HG02763 (cell line): ENCODE data around the gene ARHGEF16.

Experiments
- ATAC-seq: cut with Tn5 transposase; IDR thresholded peaks from one replicate; pipeline ENCODE4 v1.9.1; 2021; ENCODE audit warnings: mild to moderate bottlenecking, moderate library complexity; ENCODE audit not compliant: unreplicated experiment

Gene ARHGEF16

DNA sequence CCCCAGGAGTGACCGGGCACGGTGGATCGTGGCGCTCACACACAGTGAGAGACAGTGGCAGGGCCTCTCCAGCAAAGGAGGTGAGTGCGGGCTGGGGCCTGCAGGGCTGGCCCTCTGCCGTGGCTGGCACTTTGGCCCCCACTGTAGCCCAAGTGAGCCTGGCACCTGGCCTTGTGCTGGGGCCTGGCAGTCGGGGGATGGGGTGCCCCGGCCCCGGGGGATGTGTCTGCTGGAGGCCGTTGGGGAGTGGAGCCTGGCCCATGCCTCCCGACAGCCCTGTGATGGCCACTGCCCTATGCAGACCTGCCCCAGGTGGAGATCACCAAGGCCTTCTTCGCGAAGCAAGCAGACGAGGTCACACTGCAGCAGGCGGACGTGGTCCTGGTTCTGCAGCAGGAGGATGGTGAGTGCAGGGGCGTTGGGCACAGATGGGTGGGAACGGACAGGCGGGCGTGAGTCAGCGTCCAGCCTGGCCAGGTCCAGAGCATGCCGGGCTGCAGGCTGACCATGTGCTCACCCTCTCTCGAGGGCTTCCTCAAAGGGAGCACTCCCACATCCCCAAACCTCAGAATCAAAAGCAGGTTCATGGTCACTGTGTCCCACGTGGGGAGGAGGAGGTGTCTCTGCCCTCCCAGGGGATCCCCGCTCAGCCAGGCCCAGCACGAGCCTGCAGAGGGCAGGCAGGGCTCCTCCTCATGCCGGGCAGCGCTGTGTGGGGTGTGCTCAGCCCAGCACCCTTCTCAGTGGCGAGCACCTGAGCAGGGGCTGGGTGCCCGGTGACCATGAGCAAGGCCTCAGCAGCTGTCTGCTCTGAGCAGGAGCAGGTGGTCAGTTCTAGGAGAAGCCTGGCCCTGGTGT is 25.3 kb downstream of the ARHGEF16 start:
- no peak for ATAC-seq

DNA sequence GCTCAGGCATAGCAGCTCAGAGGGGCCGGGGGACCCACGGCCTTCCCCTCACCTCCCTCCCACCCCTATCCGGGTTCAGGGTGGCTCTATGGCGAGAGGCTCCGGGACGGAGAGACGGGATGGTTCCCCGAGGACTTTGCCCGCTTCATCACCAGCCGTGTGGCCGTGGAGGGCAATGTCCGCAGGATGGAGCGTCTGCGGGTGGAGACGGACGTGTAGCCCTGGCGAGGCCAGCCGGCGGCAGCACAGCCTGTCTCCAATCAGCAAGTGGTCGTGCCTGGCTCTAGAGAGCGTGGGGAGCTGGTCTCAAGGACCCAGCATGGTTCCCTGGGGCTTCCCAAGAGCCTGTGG is 25.9 kb downstream of the ARHGEF16 start:
- ATAC-seq, result no peak

DNA sequence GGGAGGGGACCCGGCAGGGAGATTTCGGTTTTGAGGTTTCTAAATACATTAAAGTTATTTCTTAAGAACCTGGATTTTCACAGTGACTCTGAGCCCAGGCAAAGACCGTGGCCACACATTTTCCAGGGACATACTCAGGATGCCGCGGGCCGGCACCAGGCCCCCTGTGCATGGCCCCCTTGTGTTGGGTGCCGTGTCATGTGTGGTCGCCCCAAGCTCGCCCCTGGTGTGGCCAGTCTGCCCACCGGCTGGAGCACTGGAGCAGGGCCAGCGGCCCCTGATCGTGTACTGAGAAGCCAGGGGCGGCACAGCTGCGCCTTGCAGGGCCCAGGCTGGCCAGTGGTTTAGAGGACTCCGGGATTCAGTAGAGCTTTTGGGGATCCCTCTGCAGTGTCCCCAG is 26.6 kb downstream of the ARHGEF16 start:
- no peak for ATAC-seq

DNA sequence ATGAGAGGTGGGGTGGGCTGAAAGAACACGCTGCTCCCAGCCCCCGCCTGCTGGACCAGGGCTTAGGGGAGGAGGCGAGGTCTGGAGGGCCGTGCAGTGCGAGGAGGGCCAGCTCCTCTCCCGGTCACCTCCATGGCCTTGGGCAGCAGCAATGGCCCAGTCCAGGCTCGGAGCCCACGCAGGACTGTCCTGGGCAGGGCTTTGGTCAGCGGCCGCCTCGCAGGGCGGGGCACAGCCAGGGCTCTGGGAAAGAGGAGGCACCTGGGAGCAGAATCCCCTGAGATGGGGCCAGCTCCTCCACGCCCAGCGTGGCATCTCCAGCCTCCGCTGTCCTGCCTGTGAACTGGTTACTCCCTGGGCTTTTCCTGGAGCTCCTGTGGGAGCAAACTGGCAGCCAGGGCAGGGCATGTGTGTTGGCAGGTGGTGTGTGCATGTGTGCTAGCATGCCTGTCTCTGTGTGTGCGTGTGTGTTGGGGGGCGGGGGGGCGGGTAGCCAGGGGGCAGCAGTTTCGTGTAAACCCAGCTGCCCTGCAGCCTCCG is 27.4 kb downstream of the ARHGEF16 start:
- ATAC-seq, result no peak

DNA sequence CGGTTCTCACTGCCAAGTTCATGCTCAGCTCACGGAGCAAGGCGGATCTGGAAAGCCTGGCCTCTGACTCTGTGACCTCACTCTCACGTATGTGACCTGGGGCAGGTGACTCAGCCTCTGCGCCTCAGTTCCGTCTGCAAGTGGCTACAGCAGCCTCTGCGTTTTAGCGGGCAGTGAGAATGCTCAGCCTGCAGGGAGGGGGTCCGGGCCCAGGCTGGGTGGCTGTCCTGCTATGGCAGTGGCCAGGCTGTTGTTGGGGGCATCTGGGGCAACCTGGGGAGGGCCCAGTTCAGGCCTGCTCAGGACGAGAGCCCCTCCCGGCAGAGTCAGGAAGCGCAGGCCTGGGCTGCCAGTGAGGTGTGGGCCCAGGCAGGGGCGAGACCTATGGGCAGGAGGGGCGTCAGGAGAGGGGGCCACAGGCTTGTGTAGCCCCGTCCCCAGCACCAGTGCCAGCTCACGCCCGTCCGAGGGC is 27.9 kb downstream of the ARHGEF16 start:
- no peak for ATAC-seq

DNA sequence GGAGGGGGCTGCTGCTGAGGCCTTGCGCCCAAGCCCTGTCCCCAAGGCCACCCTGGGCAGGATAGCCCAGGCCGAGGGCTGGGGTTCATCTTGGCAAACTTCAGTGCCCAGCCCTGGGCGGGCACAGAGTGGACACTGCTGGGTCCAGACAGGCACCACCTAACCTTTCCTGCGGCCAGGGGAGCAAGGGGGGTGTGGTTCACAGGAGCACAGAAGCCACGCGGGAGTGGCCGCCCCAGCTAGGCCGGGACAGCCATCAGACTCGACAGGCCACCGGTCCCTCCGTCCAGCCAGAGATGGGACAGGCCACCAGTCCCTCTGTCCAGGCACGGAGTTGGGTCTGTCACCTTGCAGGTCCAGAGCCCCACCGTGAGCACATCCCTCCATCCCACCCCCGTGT is 28.9 kb downstream of the ARHGEF16 start:
- no peak for ATAC-seq

DNA sequence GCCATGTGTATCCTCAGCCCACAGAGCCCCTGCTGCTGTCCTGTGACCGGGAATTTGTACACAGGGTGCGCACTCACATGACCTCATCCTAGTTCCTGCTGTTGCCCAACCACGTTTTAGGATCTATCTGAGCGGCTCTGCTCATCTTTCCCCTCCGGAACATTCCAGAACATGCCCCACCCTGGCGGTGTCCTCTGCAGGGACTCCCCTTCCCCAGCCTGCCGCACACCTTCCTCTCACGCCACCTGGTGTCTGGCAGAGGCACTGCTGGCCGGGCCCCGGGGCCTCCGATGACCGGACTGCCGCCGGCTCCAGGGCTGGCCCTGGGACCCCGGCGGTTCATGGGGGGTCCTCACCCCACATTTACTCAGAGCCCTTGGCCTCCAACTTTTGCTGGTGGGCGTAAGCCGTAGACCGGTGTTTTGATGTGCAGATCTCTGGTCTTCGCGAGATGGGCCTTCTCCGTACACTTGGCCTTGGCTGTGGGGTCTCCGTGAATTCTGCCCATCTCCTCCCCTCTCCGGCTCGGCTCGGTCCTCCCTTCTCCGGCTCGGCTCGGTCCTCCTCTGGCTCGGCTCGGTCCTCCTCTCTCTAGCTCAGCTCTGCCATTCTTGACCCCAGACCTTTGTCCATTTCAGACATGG is 29.5 kb downstream of the ARHGEF16 start:
- no peak for ATAC-seq

DNA sequence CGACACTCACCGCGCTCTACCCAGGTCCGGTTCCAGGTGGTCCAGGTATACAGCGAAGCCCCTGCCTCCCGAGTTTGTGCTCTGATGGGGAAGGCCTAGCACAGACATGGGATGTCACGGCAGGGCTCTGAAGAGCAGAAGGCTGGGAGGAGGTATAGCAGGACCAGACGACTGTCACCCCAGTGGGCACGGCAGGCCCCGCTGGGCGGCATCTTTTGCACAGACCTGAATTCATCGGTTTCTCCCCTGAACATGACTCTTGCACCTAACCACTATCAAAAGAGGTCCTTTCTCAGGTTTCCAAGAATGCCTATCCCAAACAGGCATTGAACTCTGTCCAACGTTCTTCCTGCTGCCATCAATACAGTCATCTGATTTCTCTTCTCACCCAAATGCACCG is 30.6 kb downstream of the ARHGEF16 start:
- ATAC-seq, result no peak

DNA sequence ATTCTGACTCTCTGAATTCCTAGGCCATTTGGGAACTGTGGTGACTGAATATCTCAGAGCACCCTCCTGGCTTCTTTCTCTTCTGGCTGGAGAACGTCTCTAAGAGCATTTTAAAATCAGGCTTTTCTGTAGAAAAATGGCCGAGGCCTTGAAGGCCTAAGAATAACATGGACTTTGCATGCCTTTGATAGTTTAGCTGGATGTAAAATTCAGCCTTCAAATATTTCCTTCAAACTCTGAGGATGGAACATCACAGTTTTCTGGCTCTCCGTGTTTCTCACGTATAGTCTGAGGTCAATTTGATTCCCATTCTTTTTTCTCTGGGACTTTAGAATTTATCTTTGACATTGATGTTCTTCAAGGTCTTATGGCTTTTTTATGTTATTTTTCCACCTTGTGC is 34.0 kb downstream of the ARHGEF16 start:
- ATAC-seq, result no peak

DNA sequence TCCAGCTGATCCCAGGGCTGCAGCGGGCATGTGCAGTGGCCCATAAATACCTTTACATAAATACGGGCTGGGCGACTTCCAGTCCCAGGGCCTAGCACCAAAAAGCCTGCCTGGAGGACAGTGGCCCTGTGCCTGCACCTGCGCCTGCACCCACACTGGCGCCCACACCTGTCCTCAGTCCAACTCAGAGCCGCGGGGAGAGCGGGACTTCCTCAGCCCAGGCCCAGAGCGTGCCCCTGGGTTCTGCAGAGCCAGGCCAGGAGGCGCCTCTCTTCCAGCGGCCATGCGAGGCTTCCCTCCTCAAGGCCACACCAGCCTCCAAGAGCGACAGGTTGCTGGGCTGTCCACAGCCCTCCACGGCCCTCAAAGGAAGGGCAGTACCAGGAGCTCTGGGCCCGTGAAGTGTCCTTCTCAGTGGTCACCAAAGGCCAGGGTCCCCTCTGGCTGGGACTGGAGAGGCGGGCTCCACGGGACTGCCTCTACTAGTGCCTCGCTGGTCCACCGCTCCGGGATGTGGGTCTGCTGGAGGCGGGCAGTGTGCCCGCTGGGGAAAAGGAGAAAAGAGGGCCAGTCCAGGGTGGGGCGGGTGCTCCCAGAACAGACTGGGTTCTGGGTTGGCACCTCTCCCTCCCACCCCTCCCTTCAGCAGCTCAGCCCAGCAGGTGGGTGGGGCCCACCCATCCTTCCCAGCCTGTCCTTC is 35.7 kb downstream of the ARHGEF16 start:
- ATAC-seq, result no peak

DNA sequence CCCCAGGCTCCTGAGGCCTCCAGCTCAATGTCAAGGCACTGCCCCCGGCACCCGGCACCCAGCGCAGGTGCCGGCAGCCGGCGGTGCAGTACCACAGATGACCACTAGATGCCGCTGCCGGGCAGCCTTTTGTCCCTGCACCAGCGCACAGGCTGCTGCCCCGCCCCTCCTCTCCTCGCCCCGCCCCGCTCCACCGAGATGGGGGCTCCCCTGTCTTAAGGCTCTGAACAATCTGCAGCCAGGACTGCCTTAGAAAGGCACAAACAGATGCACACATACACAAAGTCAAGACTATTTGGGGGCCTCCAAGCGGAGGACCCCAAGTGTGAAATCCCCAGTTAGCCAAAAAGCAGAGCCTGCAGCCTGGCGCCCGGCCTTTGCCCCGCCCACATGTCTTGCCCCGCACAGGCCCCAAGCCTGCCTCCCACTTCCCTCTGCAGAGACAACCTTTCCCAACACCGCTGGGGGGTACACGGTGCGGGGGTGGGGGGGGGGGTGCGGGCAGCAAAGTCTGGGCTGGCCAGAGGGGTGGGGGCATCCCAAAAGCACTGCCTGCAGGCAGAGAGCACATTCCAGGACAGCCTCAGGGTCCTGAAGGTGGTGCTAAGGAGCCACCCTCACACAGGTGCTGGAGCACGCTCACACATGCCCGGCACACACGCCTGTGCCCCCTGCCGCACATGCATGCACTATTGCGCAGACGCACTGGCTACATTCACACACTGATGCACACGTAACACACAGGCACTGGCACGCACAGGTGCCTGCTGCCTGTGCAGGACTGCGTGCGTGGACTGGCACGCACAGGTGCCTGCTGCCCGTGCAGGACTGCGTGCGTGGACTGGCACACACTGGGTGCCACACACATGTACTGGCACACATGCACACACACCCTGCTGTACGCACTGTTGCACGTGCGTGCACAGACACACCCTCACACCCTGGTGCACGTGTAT is 37.1 kb downstream of the ARHGEF16 start:
- no peak for ATAC-seq

DNA sequence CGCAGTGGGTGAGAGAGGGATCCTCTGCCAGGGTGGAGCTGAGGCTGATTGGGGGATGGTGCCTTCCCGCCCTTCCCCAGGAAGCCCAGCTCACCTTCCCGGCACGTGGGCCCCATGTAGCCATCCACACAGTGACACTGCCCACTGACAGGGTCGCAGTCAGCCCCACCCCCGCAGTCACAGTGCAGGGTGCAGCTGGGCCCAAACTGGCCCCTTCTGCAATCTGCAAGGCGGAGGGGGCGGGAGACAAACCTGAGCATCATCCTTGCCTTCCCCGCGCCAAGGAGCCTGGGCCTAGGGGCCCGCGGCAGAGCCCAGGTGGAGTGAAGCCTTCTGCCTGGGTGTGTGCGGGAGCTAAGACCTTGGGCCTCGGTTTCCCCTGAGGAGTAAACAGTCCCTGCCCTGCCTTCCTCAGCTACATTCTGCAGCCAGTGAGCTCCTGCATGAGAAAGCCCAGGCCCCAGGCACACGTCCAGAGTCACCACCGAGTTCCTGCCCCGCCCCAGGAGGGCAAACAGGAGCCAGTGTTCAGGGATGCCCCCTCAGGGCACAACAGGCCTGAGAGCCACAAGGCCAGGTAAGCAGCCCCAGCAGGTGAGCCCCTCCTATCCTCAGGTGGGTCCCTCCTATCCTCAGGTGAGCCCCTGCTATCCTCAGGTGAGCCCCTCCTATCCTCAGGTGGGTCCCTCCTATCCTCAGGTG is 38.2 kb downstream of the ARHGEF16 start:
- no peak for ATAC-seq

DNA sequence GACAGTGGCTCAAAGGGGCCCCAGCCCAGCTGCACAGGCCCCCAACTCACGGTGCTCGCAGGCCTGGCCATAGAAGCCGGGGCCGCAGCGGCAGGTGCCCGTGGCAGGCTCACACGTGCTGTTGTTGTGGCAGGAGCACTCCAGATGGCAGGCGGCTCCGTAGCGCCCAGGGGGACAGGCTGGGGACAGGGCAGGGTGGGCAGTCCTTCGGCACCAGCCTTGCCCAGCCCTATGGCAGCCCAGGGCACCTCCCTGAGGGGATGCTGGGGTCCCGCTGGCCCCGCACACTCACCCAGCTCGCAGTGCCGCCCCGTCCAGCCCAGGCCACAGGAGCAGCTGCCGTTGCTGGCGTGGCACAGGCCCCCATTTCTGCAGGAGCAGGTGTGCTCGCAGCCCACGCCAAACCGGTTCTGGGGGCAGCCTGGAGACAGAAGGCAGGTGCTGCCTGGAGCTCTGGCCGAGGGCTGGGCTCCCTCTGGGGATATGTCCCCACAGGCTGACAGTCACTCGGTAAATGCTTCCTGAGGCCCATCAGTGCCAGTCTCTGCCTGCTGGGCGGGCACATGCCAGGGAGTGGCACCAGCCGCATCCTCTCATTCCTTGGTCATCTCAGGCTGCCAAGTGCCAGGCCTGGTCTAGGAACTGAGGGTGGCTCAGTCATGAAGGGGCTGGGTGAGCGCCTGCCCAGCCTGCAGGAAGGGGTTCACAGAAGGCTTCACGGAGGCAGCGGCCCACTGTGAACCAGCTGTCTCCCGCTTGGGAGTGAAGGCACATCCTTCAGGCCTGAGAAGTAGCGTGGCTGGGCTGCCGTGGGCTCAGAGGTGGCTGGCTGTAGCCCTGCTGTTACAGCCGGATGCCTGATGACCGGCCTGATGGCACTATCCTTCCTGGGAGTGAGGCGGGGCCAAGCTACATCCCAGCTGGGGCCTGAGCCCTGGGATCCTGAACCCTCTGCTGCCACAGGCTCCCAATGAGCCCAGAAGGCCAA is 40.1 kb downstream of the ARHGEF16 start:
- no peak for ATAC-seq

DNA sequence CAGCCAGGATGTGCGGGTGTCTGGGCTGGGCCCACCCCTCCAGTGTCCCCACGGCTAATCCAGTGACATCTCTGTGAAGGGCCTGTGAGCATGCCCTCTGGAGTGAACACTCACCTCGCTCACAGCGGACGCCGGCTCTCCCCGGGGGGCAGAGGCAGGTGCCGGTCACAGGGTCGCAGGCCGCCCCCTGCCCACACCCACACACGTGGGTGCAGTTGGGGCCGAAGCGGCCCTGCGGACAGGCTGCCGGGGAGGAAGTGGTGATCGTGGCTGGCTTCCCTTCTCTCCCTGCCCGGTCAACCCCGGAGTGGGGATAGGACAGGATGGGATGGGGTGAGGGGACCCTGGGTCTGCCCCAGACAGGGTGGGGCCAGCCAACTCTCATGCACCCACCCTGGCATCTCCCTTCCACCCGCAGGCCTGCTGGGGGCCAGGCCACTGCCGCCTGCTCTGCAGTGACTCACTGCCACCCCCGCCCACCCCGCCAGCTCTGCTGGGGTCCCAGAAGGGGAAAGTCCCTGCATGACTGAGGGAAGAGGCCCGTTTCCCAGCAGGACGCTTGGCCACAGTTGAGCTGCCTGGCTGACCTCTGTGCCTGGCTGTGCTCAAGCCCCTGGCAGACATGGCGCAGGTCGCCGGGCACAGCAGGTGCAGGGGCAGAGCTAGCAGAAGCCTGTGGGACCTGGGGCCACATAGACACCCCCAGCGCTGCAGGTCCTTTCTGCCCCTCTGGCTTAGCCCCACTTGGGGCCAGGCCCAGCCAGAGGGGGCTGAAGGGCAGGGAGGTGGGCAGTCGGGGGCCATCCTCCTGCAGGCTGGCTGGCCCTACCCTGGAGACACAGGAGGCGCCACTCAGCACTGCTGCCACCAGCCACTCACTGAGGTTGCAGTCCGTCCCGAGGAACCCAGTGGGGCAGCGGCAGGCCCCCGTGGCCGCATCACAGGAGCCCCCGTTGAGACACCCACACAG is 41.6 kb downstream of the ARHGEF16 start:
- ATAC-seq, result no peak

DNA sequence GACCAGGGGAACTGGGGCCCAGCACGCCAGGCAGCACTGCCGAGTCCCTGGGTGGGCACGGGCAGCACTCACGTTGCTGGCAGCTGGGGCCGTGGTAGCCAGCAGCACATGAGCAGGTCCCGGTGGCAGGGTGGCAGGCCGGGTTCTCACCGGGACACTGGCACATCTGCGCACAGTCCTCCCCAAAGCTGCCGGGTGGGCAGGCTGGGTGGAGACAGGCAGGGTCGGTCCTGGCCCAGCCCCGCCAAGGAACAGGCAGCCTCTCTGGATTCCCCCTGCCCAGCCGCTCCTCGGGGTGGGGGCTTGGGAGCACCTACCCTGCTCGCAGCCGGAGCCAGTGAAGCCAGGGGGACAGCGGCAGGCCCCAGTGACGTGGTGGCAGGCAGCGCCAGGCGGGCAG is 42.5 kb downstream of the ARHGEF16 start:
- ATAC-seq, result no peak

DNA sequence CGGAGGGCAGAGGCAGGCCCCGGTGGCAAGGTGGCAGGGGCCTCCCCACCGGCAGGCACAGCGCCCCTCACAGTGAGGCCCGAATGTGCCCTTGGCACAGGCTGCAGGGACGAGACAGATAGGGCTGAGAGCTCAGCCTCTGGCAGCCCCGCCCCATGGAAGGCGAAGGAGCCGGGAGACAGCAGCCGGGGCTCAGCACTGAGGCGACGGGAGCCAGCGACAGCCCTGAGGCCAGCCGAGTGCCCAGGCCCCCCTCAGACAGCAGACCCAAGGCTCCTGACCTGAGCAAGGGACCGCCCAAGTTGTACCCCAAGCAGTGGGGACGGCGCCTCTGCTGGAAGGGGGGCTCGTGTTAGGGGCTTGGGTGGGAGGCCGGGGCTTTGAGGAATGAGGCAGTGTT is 43.1 kb downstream of the ARHGEF16 start:
- ATAC-seq, result no peak

DNA sequence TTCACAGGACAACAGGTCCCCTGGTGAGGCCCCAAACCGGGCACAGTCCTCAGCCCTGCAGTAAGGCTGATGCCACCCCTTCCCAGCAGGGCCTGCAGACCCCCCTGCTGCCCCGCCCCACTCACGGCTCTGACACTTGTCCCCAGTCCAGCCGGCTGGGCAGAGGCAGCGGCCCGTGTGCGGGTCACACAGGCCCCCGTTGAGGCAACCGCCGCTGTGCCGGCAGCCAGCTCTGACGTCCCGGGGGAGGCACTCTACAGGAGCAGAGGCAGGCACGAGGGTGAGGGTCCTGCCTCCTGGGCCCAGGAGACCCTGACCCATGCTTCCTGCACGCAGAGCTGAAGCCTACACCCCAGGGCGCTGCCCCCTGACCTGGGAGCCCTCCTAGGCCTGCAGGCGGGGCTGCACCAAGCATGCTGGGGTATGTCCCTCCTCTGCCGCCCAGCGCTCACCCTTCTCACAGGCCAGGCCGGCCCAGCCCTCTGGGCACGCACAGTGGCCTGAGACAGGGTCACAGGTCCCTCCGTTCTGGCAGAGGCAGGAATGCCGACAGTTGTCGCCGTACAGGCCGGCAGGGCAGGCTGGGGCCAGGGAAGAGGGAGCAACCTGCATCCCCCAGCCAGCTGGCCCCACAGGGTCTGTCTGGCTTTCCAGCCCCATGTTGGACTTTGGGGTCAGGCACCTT is 43.9 kb downstream of the ARHGEF16 start:
- no peak for ATAC-seq
